ENCODE measurements around the gene TCF7.

GRCh38 chr5:134084570-134084969 is 29.9 kb upstream of the TCF7 start:
- TF ChIP-seq CHD4 (IDR thresholded peaks at IDR 0.05; ENCODE audit: borderline replicate concordance, low read length) (no peak), CBX1 (IDR thresholded peaks at IDR 0.05; ENCODE audit: low read depth) (no peak), EP300 (IDR thresholded peaks at IDR 0.05; ENCODE audit: low read depth in 2 of 2, low read length in 2 of 2) (no peak), EP300 (CRISPR knock-in tag; IDR thresholded peaks at IDR 0.05; ENCODE audit: borderline replicate concordance) (no peak), CBFB (CRISPR knock-in tag; IDR thresholded peaks at IDR 0.05) (no peak), EZH2 (conservative IDR thresholded peaks at IDR 0.05; ENCODE audit: low read depth, low read length) (no peak), ZNF580 (CRISPR knock-in tag; IDR thresholded peaks at IDR 0.05; ENCODE audit: borderline replicate concordance, low read depth) (no peak)

Measured in HepG2 (cell line).